Activated effector memory CD4-positive, alpha-beta T cell treated with Interleukin-2 at 50 U/mL for 16 hours (primary cell): ENCODE results near the gene CAMSAP2.

Source experiments
- DNase-seq: peaks from one replicate; pipeline ENCODE4 v3.0.0-alpha.2; 2020

The CAMSAP2 gene

DNA sequence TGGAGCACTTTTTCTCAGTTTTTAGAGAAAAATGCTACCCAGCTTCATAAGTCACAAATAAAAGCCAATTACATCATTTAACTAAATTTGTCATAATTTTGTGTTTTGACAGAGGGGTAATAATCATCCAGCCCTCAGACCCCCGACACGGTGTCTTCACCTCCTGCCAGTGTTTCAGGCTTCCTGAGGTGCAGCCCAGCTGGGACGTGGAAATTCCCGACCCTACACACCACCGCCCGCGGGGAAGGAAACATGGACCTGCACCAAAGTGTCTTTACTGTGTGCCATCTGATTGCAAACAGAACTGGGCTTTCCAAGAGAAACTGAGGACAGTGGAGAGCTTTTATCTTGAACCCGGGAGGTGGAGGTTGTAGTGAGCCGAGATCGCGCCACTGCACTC lies 148.3 kb downstream of the CAMSAP2 start:
- DNase-seq = no peak

- no peak for DNase-seq
Measured at GRCh38 chr1:200887772-200888348, 149.2 kb downstream of the CAMSAP2 start.

GRCh38 chr1:200888349-200888838 lies 149.7 kb downstream of the CAMSAP2 start:
- DNase-seq = peak; percentile 65

GRCh38 chr1:200889571-200889970 lies 150.9 kb downstream of the CAMSAP2 start:
- no peak for DNase-seq

DNA sequence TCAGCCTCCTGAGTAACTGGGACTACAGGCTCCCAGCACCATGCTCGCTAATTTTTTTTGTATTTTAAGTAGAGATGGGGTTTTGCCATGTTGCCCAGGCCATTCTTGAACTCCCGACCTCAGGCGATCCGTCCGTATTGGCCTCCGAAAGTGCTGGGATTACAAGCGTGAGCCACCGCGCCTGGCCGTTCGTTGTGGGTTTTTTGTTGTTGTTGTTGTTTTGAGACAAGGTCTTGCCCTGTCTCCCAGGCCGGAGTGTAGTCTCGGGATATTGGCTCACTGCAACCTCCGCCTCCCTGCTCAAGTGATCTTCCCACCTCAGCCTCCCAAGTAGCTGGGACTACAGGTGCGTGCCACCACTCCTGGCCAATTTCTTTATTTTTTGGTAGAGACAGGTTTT lies 151.3 kb downstream of the CAMSAP2 start:
- no peak for DNase-seq

GRCh38 chr1:200890818-200891773 lies 152.4 kb downstream of the CAMSAP2 start:
- DNase-seq = no peak

DNA sequence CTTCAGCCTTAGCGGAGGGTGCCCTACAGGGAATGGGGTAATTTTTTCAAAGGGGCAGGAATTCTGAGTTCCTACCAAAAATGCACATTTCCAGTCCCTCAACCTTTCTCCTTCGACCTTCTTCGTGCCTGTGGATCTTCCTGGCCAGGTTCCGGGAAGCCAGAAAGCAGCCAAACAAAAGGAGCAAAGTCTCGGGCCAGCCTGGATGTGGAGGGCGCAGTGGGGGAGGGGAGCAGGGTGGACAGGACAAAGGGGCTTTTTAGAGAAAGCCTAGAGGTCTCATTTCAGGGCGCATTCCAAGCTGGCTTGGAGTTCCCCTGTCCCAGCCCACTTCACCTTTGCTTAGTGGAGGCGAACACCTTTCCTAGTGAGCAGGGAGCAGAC lies 153.1 kb downstream of the CAMSAP2 start:
- DNase-seq = no peak

DNA sequence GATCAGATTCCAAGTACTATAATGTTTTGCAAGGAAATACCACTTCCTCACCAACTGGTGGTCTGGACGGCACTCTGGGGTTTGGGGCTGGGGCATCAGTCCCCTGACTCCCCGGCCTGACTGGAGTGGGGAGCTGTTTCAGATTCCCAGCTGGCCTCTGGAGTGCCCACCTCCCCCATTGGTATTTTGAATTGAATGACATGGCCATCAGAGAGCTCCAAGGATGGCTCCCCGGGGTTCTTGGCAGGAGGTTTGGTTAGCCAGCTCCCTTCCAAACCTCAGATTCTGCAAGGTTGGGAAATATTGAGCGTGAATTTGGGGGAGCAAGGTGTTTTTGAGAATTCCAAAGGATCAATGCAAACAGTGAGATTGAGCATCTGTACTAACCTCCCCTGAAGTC lies 153.9 kb downstream of the CAMSAP2 start:
- no peak for DNase-seq

- no peak for DNase-seq
Measured at GRCh38 chr1:200892958-200893357, 154.3 kb downstream of the CAMSAP2 start.

DNA sequence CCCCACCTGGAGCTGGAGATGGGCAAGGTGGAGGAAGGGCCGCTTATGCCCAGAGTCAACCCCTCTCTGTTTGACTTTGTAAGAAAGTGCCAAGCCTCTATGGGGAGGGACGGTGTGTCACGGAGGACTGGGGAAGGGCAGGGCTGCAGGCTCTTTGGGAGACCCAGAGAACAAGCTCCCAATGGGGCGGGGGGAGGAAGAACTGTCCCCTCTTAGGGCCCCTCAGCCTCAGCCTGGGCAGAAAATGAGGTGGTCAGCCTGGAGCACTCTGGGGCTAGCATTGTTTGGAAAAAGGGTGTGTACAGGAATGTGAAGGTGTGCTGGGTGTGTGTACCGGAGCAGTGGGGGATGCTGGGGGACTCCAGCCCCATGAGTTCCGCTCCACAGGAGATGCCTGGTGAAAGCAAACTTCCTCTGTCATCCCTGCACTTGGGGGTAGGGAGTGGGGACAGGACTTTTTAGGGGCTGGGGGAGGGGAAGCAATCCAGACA lies 154.8 kb downstream of the CAMSAP2 start:
- DNase-seq = no peak

- DNase-seq = no peak
Measured at GRCh38 chr1:200894712-200895442, 156.2 kb downstream of the CAMSAP2 start, which contains the start of gene INAVA. INAVA (plus strand) TSS chr1:200894900; CDS start chr1:200898401, 3,501 bp downstream.

DNA sequence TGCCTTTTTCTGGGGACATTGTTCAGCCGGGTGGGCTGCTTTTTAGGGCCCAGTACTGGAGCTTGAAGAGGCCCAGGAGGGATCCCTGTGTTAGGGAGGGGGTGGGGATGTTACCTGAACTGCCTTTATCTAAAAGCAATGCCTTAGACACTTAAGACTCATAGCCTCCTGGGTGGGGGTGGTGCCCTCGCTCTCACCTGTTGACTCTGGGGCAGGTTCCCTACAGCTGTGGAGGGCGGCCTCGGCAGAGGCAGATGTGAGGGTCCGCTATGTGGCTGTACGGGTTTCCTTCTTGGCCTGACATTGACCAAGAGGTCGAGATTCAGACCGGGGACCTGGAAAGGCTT lies 156.7 kb downstream of the CAMSAP2 start:
- no peak for DNase-seq

DNA sequence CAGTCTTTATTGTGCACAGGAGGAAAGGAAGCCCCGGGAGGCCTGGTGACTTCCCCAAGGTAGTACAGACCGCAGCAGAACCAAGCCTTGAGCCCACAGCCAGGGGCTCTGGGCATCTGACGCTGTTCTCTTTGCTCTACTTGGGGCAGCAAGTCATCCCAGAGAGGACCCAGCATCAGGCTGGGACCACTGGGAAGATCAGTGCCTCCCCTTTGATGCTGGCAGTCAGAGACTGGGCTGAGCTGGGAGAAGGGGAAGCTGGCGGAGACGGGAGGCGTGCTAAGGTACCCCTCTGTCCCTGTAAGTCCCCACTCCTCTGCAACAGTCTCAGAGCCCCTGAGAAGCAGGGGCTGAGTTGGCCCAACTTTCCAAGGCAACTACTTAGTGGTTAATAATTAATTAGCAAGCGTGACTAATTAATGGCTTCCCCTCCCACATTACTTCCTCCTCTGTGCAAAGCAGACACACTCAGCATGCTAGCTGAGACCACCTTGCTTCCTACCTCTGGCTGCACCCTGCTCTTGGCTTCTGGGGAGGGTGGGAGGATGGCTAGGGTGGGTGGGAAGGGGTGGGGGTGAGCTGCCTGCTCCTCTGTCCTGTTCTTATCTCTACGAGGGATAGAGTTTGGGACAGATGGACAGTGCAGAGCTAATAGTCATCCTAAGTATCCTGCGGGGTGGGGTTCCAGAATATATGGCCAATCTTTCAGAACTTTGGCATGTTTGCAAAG lies 157.3 kb downstream of the CAMSAP2 start:
- DNase-seq = no peak

DNA sequence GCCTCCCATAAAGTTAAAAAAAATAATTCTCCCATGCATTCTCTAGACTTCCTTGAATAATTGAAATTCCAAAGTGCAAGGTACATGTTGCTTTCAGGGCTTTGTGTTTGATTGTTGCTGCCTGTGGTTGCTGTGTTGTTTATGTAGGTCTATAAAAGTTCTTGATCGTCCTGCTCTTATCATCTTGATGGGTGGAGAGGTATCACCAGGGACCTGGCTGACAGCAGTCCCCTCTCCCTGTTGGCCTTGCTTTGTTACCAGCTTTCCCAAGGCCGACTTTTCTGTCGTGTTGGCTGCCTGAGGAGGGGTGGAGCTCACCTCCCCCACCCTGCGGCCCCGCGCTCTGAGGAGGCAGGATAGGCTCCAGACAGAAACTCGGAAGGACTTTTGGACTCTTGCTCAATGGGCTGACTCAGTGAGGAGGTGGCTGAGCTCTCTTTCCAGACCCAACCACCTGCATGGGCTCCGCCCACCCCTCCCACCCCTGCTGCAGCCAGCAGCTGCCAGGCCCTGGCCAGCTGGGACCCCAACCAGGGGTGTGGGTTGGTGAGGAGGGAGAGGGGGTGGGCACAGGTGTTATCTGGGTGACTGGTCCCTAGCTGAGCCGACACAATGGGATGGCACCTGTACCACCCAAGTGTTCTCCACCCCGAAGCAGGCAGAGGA lies 158.0 kb downstream of the CAMSAP2 start:
- no peak for DNase-seq

GRCh38 chr1:200897259-200897658 lies 158.6 kb downstream of the CAMSAP2 start:
- DNase-seq = no peak

- no peak for DNase-seq
Measured at GRCh38 chr1:200899015-200899386, 160.3 kb downstream of the CAMSAP2 start.

- no peak for DNase-seq
Measured at GRCh38 chr1:200899451-200899915, 160.8 kb downstream of the CAMSAP2 start.

GRCh38 chr1:200899954-200900867 lies 161.5 kb downstream of the CAMSAP2 start:
- DNase-seq = no peak

DNA sequence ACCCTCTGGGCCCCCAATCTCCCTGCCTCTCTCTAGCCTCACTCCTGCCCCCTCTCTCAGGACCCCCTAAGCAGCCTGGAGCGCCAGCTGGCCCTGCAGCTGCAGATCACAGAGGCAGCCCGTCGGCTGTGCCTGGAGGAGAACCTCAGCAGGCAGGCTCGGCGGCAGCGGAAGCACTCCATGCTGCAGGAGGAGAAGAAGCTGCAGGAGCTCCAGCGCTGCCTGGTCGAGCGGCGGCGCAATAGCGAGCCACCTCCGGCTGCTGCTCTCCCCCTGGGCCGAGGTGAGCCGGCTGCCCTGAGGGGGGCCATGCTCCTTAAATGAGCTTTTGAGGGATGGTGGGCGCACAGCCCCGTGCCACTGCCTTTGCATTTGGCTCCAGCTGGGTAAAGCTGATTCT lies 162.2 kb downstream of the CAMSAP2 start:
- no peak for DNase-seq

DNA sequence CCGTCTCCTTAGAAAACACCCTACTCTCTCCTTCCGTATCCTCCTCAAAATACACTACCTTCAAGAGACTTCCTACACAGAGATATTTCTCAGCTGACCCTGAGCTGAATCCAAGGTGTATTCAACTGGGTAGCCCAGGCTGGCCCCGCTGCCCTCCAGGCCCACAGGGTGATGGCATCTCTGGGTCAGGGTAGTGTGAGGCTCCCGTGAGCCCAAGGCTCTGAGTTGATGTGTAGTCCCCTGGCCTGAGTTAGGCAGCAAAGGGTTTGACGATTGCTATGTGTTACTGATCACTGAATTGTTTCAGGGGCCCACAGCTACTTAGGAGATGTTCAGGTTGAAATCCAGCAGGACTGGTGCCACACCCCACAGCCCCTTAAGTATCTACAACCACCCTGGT lies 162.7 kb downstream of the CAMSAP2 start:
- no peak for DNase-seq
